Articular chondrocyte of knee joint (primary cell): Measurements from ENCODE around the gene TLR4. TPM values are rescaled to one million over a fixed set of nuclear protein-coding genes. Genes with fewer than 3 reads are reported as not detected.

Experiments used
- small RNA-seq: library from RNA; depleted of rRNA; stranded (forward); fragments of <200 nt; gene quantifications from one replicate; pipeline ENCODE3, GENCODE V24; 2012
- total RNA-seq: library from RNA; depleted of rRNA; stranded (reverse); fragments of >200 nt; gene quantifications from 2 replicates; pipeline ENCODE4 v1.2.3, GENCODE V29; 2012

TLR4 gene
- total RNA-seq = 7.4 and 8.1 TPM in 2 replicates

DNA sequence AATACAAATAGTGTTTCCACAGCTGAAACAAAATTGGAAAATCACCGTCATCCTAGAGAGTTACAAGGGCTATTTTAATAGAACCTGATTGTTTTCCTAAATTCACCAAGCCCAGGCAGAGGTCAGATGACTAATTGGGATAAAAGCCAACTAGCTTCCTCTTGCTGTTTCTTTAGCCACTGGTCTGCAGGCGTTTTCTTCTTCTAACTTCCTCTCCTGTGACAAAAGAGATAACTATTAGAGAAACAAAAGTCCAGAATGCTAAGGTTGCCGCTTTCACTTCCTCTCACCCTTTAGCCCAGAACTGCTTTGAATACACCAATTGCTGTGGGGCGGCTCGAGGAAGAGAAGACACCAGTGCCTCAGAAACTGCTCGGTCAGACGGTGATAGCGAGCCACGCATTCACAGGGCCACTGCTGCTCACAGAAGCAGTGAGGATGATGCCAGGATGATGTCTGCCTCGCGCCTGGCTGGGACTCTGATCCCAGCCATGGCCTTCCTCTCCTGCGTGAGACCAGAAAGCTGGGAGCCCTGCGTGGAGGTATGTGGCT lies at the start of gene TLR4:
TLR4 (plus strand) TSS at position 380 of the 552 bp plus-strand sequence; CDS start at position 450, 70 bp downstream.

Small RNAs within 50 kb of the gene (small RNA-seq; reads per million reads assigned to genes)
- gene RNU6-1082P = not detected
